Breast epithelium (tissue), 4 donors: ENCODE results near the gene CT83. TPM values are rescaled to one million over a fixed set of nuclear protein-coding genes. Genes with fewer than 3 reads are reported as not detected.

ENCODE experiments used
- DNase-seq, 2 donors: peaks; one replicate each; pipeline ENCODE4 v3.0.0-alpha.2; 2019; ENCODE audit warnings: low spot score in 2 of 2
- H3K27ac ChIP-seq, 2 donors: fragments of 200-600 bp; sonication (generic) in 1 of 2; one replicate each; pipeline ENCODE4 v1.5.1; 2016 to 2019; ENCODE audit warnings: mild to moderate bottlenecking in 1 of 2
- H3K27me3 ChIP-seq, 2 donors: fragments of 200-600 bp; sonication (generic) in 1 of 2; one replicate each; pipeline versions ENCODE4 v1.5.1 to v1.6.0; 2017 to 2019; ENCODE audit warnings: control low read depth in 1 of 2, mild to moderate bottlenecking in 1 of 2
- H3K36me3 ChIP-seq: fragments of 200-600 bp; one replicate; pipeline ENCODE4 v1.5.1; 2019
- H3K4me1 ChIP-seq, 2 donors: fragments of 200-600 bp; sonication (generic); one replicate each; pipeline ENCODE4 v1.5.1; 2016 to 2019; ENCODE audit warnings: control low read depth in 1 of 2
- H3K4me3 ChIP-seq, 3 donors: fragments of 200-600 bp; sonication (generic); 1 replicate in 2 of 3; 2 replicates in 1 of 3; pipeline ENCODE4 v1.5.1; 2016 to 2019; ENCODE audit warnings: mild to moderate bottlenecking in 3 of 3, moderate library complexity in 2 of 3
- H3K9me3 ChIP-seq, 2 donors: fragments of 200-600 bp; sonication (generic) in 1 of 2; one replicate each; pipeline ENCODE4 v1.5.1; 2016 to 2019; ENCODE audit warnings: control low read depth in 1 of 2
- CTCF ChIP-seq, 3 donors: fragments of 450-650 bp; IDR thresholded peaks; one replicate each; pipeline ENCODE4 v1.5.1; 2016 to 2017; ENCODE audit warnings: antibody characterized with exemption in 3 of 3, mild to moderate bottlenecking in 3 of 3, moderate library complexity in 3 of 3
- POLR2A ChIP-seq: fragments of 450-650 bp; IDR thresholded peaks from one replicate; pipeline ENCODE4 v1.6.1; 2016; ENCODE audit warnings: antibody characterized with exemption, mild to moderate bottlenecking, moderate library complexity
- POLR2AphosphoS5 ChIP-seq, 3 donors: sonication (generic); formaldehyde crosslinking; IDR thresholded peaks; one replicate each; pipeline ENCODE4 v1.6.1; 2017; ENCODE audit warnings: antibody characterized with exemption in 3 of 3
- intact Hi-C: fragments of 100-400 bp; cut with DNase I; formaldehyde crosslinking; loops from one replicate; pipeline ENCODE4 v1.15.1; 2023; ENCODE audit warnings: low total_unique reads
- total RNA-seq, 3 donors: library from RNA; depleted of rRNA; stranded (reverse); fragments of >200 nt; gene quantifications; one replicate each; pipeline ENCODE4 v1.1.0, GENCODE V29; 2016

The CT83 gene
- total RNA-seq, 3 donors from 2014 or later, result not detected

GRCh38 chrX:116417214-116417613 is 45.6 kb downstream of the CT83 start:
- intact Hi-C loops, result no loop called here
- Histone ChIP-seq H3K36me3 (no peaks in the 10 kb centered on the region), H3K27ac (no peak overlapping the region), H3K9me3 (no peaks in the 10 kb centered on the region), H3K27me3 (peaks cover 0 to 9% of the 10 kb centered on the region in 2 donors), H3K4me3 (no peak overlapping the region), H3K4me1 (no peaks in the 10 kb centered on the region)
- peak in 1 of 2 donors; percentile 18 for DNase-seq
- TF ChIP-seq POLR2A (no peak), POLR2AphosphoS5 (IDR thresholded peaks at IDR 0.05) (no peak), CTCF (IDR thresholded peaks at IDR 0.05) (no peak)

- Histone ChIP-seq H3K4me3 (no peak overlapping the region), H3K27me3 (peaks cover 0 to 6% of the 10 kb centered on the region in 2 donors), H3K27ac (no peak overlapping the region), H3K4me1 (no peaks in the 10 kb centered on the region), H3K9me3 (no peaks in the 10 kb centered on the region), H3K36me3 (no peaks in the 10 kb centered on the region)
- intact Hi-C loops, result no loop called here
- DNase-seq, result no peak
- TF ChIP-seq POLR2A (no peak), POLR2AphosphoS5 (IDR thresholded peaks at IDR 0.05) (no peak), CTCF (IDR thresholded peaks at IDR 0.05) (no peak)
Measured at GRCh38 chrX:116413273-116413672, 49.5 kb downstream of the CT83 start.

Other genes starting within 250 kb of the CT83 start
- 10 to 100 TPM in 1 of 3 donors, 1 to 10 TPM in 1, not detected in 1; 6.2 to 17.9 TPM for gene SLC6A14, start 26.4 kb downstream of the CT83 start, total RNA-seq